GM12892 (cell line): ENCODE results near the gene ACADS.

Experiments
- POLR2AphosphoS5 ChIP-seq: IDR thresholded peaks from 2 replicates; pipeline ENCODE4 v1.6.1; 2011; ENCODE audit warnings: low read depth, low read length, control low read depth
- TAF1 ChIP-seq: IDR thresholded peaks from 2 replicates; pipeline ENCODE4 v1.6.1; 2011; ENCODE audit warnings: low read depth, mild to moderate bottlenecking, control low read depth, low read length, borderline replicate concordance

DNA sequence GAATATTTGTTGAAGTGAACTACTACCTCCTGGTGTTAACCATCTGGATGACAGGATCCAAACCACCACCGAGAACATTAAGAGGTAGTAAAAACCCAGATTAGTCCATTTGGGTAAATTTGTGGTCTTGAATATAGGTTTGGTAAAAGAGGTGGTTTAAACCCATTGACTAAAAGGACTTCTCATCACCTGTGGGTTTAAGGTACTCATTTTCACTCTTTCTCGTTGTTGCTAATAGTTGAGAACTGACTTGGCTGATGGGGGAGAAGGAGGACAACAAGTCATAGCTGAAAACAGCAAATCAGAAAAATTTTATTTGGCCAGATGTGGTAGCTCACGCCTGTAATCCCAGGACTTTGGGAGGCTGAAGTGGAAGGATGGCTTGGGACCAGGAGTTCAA, 59.2 kb downstream of the ACADS start:
- TF ChIP-seq TAF1 (no peak), POLR2AphosphoS5 (no peak)
